C4-2B (cell line): Measurements from ENCODE around the gene CYP27C1.

Experiments used
- H3K27ac ChIP-seq: fragments of 450-650 bp; 2 replicates; pipeline ENCODE4 v1.5.1; 2017
- ZFX ChIP-seq: fragments of 450-650 bp; IDR thresholded peaks from 2 replicates; pipeline ENCODE4 v1.6.1; 2017
- TF ChIP-seq, protein P1 (sequence below): fragments of 450-650 bp; conservative IDR thresholded peaks from 2 replicates; pipeline ENCODE4 v1.5.1; 2017; ENCODE audit warnings: mild to moderate bottlenecking

The CYP27C1 gene

DNA sequence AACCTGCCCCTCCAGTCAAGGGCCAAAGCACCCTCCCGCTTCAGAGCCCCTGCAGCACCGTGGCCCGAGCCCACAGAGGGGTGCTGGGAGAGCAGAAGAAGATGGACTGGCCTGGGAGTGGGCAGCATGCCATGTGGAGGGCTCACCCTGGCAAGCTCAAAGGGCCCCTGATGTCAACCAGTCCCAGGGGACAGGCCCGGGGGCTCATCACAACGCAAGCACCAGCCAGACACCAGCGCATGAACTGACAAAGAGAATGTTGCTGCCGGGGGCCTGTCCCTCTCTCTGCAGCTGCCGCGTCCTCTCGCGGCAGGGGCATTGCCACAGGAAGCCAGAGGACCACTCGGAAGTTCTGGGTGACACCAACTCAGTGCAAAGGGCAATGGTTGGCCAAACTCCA is 82.9 kb downstream of the CYP27C1 start:
- TF ChIP-seq, protein P1, sequence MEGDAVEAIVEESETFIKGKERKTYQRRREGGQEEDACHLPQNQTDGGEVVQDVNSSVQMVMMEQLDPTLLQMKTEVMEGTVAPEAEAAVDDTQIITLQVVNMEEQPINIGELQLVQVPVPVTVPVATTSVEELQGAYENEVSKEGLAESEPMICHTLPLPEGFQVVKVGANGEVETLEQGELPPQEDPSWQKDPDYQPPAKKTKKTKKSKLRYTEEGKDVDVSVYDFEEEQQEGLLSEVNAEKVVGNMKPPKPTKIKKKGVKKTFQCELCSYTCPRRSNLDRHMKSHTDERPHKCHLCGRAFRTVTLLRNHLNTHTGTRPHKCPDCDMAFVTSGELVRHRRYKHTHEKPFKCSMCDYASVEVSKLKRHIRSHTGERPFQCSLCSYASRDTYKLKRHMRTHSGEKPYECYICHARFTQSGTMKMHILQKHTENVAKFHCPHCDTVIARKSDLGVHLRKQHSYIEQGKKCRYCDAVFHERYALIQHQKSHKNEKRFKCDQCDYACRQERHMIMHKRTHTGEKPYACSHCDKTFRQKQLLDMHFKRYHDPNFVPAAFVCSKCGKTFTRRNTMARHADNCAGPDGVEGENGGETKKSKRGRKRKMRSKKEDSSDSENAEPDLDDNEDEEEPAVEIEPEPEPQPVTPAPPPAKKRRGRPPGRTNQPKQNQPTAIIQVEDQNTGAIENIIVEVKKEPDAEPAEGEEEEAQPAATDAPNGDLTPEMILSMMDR, result no peak
- no peak for TF ChIP-seq ZFX
- H3K27ac ChIP-seq, result no peak overlapping the region

DNA sequence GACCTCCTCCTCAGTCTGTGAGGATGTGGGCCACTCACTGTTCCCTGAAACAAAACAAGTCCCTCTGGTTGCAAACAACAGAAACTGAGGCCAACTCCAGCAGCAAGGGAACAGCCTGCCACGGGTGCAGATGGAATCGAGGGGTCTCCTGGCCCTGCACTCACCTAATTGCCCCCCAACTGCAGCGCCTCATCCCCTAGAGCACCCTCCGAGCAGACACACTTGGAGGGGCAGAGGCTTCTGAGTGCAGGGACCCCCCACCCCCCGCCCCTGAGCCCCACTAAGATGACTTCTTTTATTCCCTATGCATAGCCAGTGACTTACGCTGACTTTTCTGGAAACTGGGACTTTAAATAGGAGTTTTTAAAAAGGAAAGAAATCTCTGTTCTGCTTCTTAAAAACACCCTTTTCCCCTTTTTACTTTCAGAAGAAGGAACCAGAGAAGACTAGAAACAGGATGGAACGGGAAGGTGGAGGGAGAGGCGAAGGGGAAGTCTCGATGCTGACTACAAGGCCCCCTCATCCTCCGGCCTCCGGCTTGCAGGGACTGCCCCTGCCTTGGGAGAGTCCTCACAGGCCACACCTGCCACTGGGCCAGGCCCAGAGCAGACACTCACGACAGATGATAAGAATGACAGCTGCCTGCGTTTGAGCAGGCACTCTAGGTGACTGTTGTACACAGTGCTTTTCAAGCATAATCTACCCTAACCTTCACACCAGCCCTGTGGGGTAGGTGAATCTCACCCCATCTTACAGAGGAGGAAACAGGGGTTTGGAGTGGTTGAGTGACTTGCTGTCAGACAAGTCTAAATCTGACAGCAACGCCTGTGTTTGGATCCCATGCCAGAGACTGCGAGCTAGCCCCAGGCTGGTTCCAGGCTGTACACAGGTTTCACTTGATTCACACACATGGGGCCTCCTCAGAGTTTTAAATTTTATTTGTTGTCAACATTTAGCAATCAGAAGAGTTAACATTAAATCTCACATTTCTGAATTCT is 85.0 kb downstream of the CYP27C1 start:
- H3K27ac ChIP-seq, result no peak overlapping the region
- TF ChIP-seq, protein P1, result no peak
- no peak for TF ChIP-seq ZFX

DNA sequence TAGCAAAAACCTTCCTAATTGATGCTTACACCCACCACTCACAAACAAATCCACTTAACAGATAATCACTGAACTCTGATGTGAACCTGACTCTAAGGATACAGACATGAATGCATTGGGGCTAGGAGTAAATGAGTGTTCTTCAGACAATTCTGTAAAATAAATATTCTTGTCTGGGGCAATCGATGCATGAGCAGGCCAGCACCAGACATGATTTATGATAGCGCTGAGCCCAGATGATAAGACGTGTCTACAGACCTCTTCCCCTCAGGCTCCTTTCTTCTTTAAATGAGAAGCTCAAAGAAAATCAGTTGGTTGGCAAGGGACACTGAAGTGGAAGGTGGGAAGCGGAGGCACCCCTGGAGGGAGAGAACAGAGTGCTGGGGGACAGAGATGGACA is 85.9 kb downstream of the CYP27C1 start:
- H3K27ac ChIP-seq, result no peak overlapping the region
- no peak for TF ChIP-seq ZFX
- TF ChIP-seq, protein P1, result no peak
